ENCODE data around the gene IL2RA.

GRCh38 chr10:6103591-6103990 lies 41.4 kb upstream of the IL2RA start:
- no peak for TF ChIP-seq CTCF (IDR thresholded peaks at IDR 0.05)
- TF ChIP-seq POLR2A (IDR thresholded peaks at IDR 0.05), result no peak
